ENCODE data around the gene POLR3A.

POLR3A gene

GRCh38 chr10:77963901-77964300, 65.4 kb downstream of the POLR3A start:
- Histone ChIP-seq H3K79me2 (ENCODE audit: low read length) (no peaks in the 10 kb centered on the region), H3K4me1 (ENCODE audit: low read length) (no peaks in the 10 kb centered on the region), H3K27ac (ENCODE audit: low read length) (no peak overlapping the region), H3K4me2 (ENCODE audit: low read length) (no peak overlapping the region), H3K27me3 (ENCODE audit: low read depth, low read length) (no peaks in the 10 kb centered on the region), H3K36me3 (replicated peaks; ENCODE audit: low read depth, low read length) (no peaks in the 10 kb centered on the region), H4K20me1 (ENCODE audit: insufficient read depth, low read length) (no peaks in the 10 kb centered on the region), H3K9ac (ENCODE audit: low read length) (no peak overlapping the region), H3K9me3 (ENCODE audit: insufficient read depth, low read length) (no peaks in the 10 kb centered on the region), H3K4me3 (ENCODE audit: low read length) (no peak overlapping the region), H2AFZ (ENCODE audit: low read depth, low read length) (no peak overlapping the region)
- TF ChIP-seq EZH2phosphoT487 (IDR thresholded peaks at IDR 0.05; ENCODE audit: low read depth) = no peak
- no peak for TF ChIP-seq CTCF (IDR thresholded peaks at IDR 0.05; ENCODE audit: low read depth, low read length)

GRCh38 chr10:77962350-77963146, 66.8 kb downstream of the POLR3A start:
- Histone ChIP-seq H3K27ac (ENCODE audit: low read length) (no peak overlapping the region), H3K36me3 (replicated peaks; ENCODE audit: low read depth, low read length) (no peaks in the 10 kb centered on the region), H4K20me1 (ENCODE audit: insufficient read depth, low read length) (no peaks in the 10 kb centered on the region), H3K9me3 (ENCODE audit: insufficient read depth, low read length) (no peaks in the 10 kb centered on the region), H3K27me3 (ENCODE audit: low read depth, low read length) (no peaks in the 10 kb centered on the region), H3K4me1 (ENCODE audit: low read length) (no peaks in the 10 kb centered on the region), H3K4me3 (ENCODE audit: low read length) (no peak overlapping the region), H3K79me2 (ENCODE audit: low read length) (no peaks in the 10 kb centered on the region), H3K4me2 (ENCODE audit: low read length) (no peak overlapping the region), H3K9ac (ENCODE audit: low read length) (no peak overlapping the region), H2AFZ (ENCODE audit: low read depth, low read length) (no peak overlapping the region)
- TF ChIP-seq CTCF (IDR thresholded peaks at IDR 0.05; ENCODE audit: low read depth, low read length) (no peak), EZH2phosphoT487 (IDR thresholded peaks at IDR 0.05; ENCODE audit: low read depth) (no peak)

GRCh38 chr10:77961668-77962067, 67.6 kb downstream of the POLR3A start:
- H3K27ac ChIP-seq (ENCODE audit: low read length) = no peak overlapping the region
- no peak overlapping the region for H2AFZ ChIP-seq (ENCODE audit: low read depth, low read length)
- no peak overlapping the region for H3K4me3 ChIP-seq (ENCODE audit: low read length)

More at GRCh38 chr10:77961668-77962067, 67.6 kb downstream of the POLR3A start:
- Histone ChIP-seq H3K9me3 (ENCODE audit: insufficient read depth, low read length) (no peaks in the 10 kb centered on the region), H3K79me2 (ENCODE audit: low read length) (no peaks in the 10 kb centered on the region), H3K9ac (ENCODE audit: low read length) (no peak overlapping the region), H3K36me3 (replicated peaks; ENCODE audit: low read depth, low read length) (no peaks in the 10 kb centered on the region), H3K4me2 (ENCODE audit: low read length) (no peak overlapping the region), H3K4me1 (ENCODE audit: low read length) (no peaks in the 10 kb centered on the region), H3K27me3 (ENCODE audit: low read depth, low read length) (no peaks in the 10 kb centered on the region), H4K20me1 (ENCODE audit: insufficient read depth, low read length) (no peaks in the 10 kb centered on the region)
- TF ChIP-seq CTCF (IDR thresholded peaks at IDR 0.05; ENCODE audit: low read depth, low read length) = no peak
- TF ChIP-seq EZH2phosphoT487 (IDR thresholded peaks at IDR 0.05; ENCODE audit: low read depth) = no peak

Data from OCI-LY3 (cell line).